Right cardiac atrium (tissue), 5 donors: ENCODE results near the gene GALM. TPM values are rescaled to one million over a fixed set of nuclear protein-coding genes. Genes with fewer than 3 reads are reported as not detected.
"Not testable (repeated sequence)": the region's sequence is repeated elsewhere in the genome, so short reads cannot be mapped to it uniquely, and the experiment has no call there.

Source experiments
- ATAC-seq, 2 donors: fragments of 200-7000 bp; cut with Tn5 transposase; one replicate each; pipeline versions ENCODE4 v1.8.0 to v1.9.1; 2020; ENCODE audit warnings: moderate library complexity in 2 of 2, mild to moderate bottlenecking in 1 of 2
- DNase-seq, 3 donors: peaks; one replicate each; pipeline ENCODE4 v3.0.0-alpha.2; 2020
- H3K27ac ChIP-seq: one replicate; pipeline ENCODE4 v1.5.1; 2013; ENCODE audit warnings: mild to moderate bottlenecking, low read length, control low read depth, moderate library complexity
- H3K27me3 ChIP-seq: one replicate; pipeline ENCODE4 v1.6.1; 2013; ENCODE audit not compliant: control insufficient read depth, insufficient read depth
- H3K4me1 ChIP-seq: one replicate; pipeline ENCODE4 v1.6.1; 2013; ENCODE audit warnings: low read length; ENCODE audit not compliant: control insufficient read depth, insufficient read depth
- H3K4me3 ChIP-seq: one replicate; pipeline ENCODE4 v1.5.1; 2013; ENCODE audit warnings: low read length, control low read depth
- H3K9me3 ChIP-seq: one replicate; pipeline ENCODE4 v1.6.1; 2013; ENCODE audit warnings: low read length; ENCODE audit not compliant: control insufficient read depth
- WGBS: extraction: QIAGEN DNeasy Blood & Tissue Kit; methylation state at CpG from one replicate; pipeline ENCODE4 v1.1.7; 2013; 5-methylcytosine and 5-hydroxymethylcytosine counted together
- intact Hi-C, 4 donors: fragments of 100-400 bp; cut with DNase I; formaldehyde crosslinking; loops; one replicate each; pipeline versions ENCODE4 v1.11.0 to v1.14.0; 2022 to 2023
- polyA plus RNA-seq: library from polyadenylated mRNA; stranded (reverse); fragments of 200-250 nt; gene quantifications from one replicate; pipeline ENCODE4 v1.2.3, GENCODE V29; 2013
- total RNA-seq, 4 donors: library from RNA; stranded (reverse); fragmentation: NEBNext Ultra II Directional; extraction: Animal tissue kit (Norgen Biotek cat#: 25700); gene quantifications; one replicate each; pipeline ENCODE4 v1.2.1, GENCODE V29; 2021
- donor health status: healthy with polysubstance abuse.
- donor health status: DM: no; HTN: yes; CAD: no.
- donor health status: DM: no; HTN: no; CAD: no.
- donor health status: DM: no; HTN: yes; CAD: no; lungs with severe emphysema.
- donor health status: DM: yes; HTN: yes; CAD: no.

The GALM gene
- total and polyA plus RNA-seq, 5 donors, result 11.4 to 23.0 (median 19.6) TPM

- H3K4me3 ChIP-seq, result no peak overlapping the region
- H3K9me3 ChIP-seq, result no peaks in the 10 kb centered on the region
- 93% methylated on average over 14 of the region's 14 CpGs for WGBS
- peaks cover 2% of the 10 kb centered on the region for H3K4me1 ChIP-seq
- intact Hi-C loops, result loop anchor here in 3 of 4 donors (5.0 to 10.0 kb wide), 4 partner anchors 149 to 414 kb away; no protein-coding TSS in a partner anchor
- no peaks in the 10 kb centered on the region for H3K27me3 ChIP-seq
- DNase-seq (no peak), ATAC-seq (no peak)
- H3K27ac ChIP-seq, result no peak overlapping the region
These were observed 65.8 kb downstream of the GALM start for GRCh38 chr2:38731684-38732221.

- Histone ChIP-seq H3K27ac (no peak overlapping the region), H3K4me3 (no peak overlapping the region), H3K27me3 (no peaks in the 10 kb centered on the region), H3K4me1 (peaks cover 2% of the 10 kb centered on the region), H3K9me3 (no peaks in the 10 kb centered on the region)
- intact Hi-C loops, result loop anchor here in 3 of 4 donors (5.0 to 10.0 kb wide), 4 partner anchors 151 to 416 kb away; no protein-coding TSS in a partner anchor
- WGBS, result 76% methylated on average over 6 of the region's 6 CpGs
- no peak for ATAC-seq
- no peak for DNase-seq
These were observed 67.5 kb downstream of the GALM start for GRCh38 chr2:38733300-38733971.

GRCh38 chr2:38734299-38735058 lies 68.6 kb downstream of the GALM start:
- Histone ChIP-seq H3K4me3 (no peak overlapping the region), H3K4me1 (peaks cover 2% of the 10 kb centered on the region), H3K9me3 (no peaks in the 10 kb centered on the region), H3K27ac (no peak overlapping the region), H3K27me3 (no peaks in the 10 kb centered on the region)
- DNase-seq, result peak in 2 of 3 donors; percentile 59 to 66
- peak; percentile 47 to 67 for ATAC-seq
- 53% methylated on average over 9 of the region's 9 CpGs for WGBS
- intact Hi-C loops, result loop anchor here in 3 of 4 donors (5.0 to 10.0 kb wide), 4 partner anchors 152 to 417 kb away; no protein-coding TSS in a partner anchor

- H3K27ac ChIP-seq, result no peak overlapping the region
- no peak overlapping the region for H3K4me3 ChIP-seq
- DNase-seq, result no peak
- ATAC-seq, result peak in 1 of 2 donors; percentile 1
- no peaks in the 10 kb centered on the region for H3K9me3 ChIP-seq
- 56% methylated on average over 4 of the region's 4 CpGs for WGBS
- intact Hi-C loops, result loop anchor here in 2 of 4 donors (10.0 kb wide), 2 partner anchors 201 to 411 kb away; no protein-coding TSS in a partner anchor
- H3K4me1 ChIP-seq, result peaks cover 2% of the 10 kb centered on the region
- no peaks in the 10 kb centered on the region for H3K27me3 ChIP-seq
These were observed 70.0 kb downstream of the GALM start for GRCh38 chr2:38735999-38736320.

GRCh38 chr2:38737000-38737698 lies 71.2 kb downstream of the GALM start:
- intact Hi-C loops, result loop anchor here in 2 of 4 donors (10.0 kb wide), 2 partner anchors 202 to 412 kb away; no protein-coding TSS in a partner anchor
- not testable (repeated sequence) for H3K4me1 ChIP-seq, H3K4me3 ChIP-seq, H3K9me3 ChIP-seq, H3K27me3 ChIP-seq, H3K27ac ChIP-seq
- WGBS, result 63% methylated on average over 11 of the region's 11 CpGs
- ATAC-seq (peak; percentile 30 to 52), DNase-seq (peak in 1 of 3 donors; percentile 52)

GRCh38 chr2:38737925-38738324 lies 72.0 kb downstream of the GALM start:
- H3K4me1 ChIP-seq, result peaks cover 2% of the 10 kb centered on the region
- 91% methylated on average over 3 of the region's 3 CpGs for WGBS
- no peaks in the 10 kb centered on the region for H3K9me3 ChIP-seq
- no peak overlapping the region for H3K27ac ChIP-seq
- intact Hi-C loops, result loop anchor here in 2 of 4 donors (10.0 kb wide), 2 partner anchors 203 to 413 kb away; no protein-coding TSS in a partner anchor
- H3K4me3 ChIP-seq, result no peak overlapping the region
- no peak for ATAC-seq
- no peaks in the 10 kb centered on the region for H3K27me3 ChIP-seq
- no peak for DNase-seq

GRCh38 chr2:38739524-38739923 lies 73.6 kb downstream of the GALM start:
- no peak for DNase-seq
- Histone ChIP-seq H3K4me1 (peaks cover 5% of the 10 kb centered on the region), H3K27ac (no peak overlapping the region), H3K4me3 (no peak overlapping the region), H3K27me3 (no peaks in the 10 kb centered on the region), H3K9me3 (no peaks in the 10 kb centered on the region)
- ATAC-seq, result no peak
- intact Hi-C loops, result loop anchor here in 2 of 4 donors (10.0 kb wide), 2 partner anchors 205 to 415 kb away; no protein-coding TSS in a partner anchor
- 98% methylated on average over 2 of the region's 2 CpGs for WGBS

GRCh38 chr2:38740851-38741731 lies 75.2 kb downstream of the GALM start:
- ATAC-seq (peak; percentile 9 to 18), DNase-seq (peak in 2 of 3 donors; percentile 42 to 62)
- Histone ChIP-seq H3K9me3 (no peaks in the 10 kb centered on the region), H3K4me3 (no peak overlapping the region), H3K27me3 (no peaks in the 10 kb centered on the region), H3K27ac (no peak overlapping the region), H3K4me1 (peaks cover 3% of the 10 kb centered on the region)
- intact Hi-C loops, result loop anchor here in 1 of 4 donors (5.0 to 10.0 kb wide), 2 partner anchors 159 to 206 kb away; no protein-coding TSS in a partner anchor
- 57% methylated on average over 11 of the region's 11 CpGs for WGBS

- peaks cover 3% of the 10 kb centered on the region for H3K4me1 ChIP-seq
- DNase-seq (no peak), ATAC-seq (no peak)
- no peaks in the 10 kb centered on the region for H3K27me3 ChIP-seq
- H3K27ac ChIP-seq, result no peak overlapping the region
- H3K9me3 ChIP-seq, result no peaks in the 10 kb centered on the region
- intact Hi-C loops, result loop anchor here in 1 of 4 donors (5.0 to 10.0 kb wide), 2 partner anchors 161 to 208 kb away; no protein-coding TSS in a partner anchor
- no peak overlapping the region for H3K4me3 ChIP-seq
- 83% methylated on average over 10 of the region's 10 CpGs for WGBS
These were observed 77.1 kb downstream of the GALM start for GRCh38 chr2:38742797-38743559.
